Measurements from ENCODE around the gene SPTY2D1. TPM values are rescaled to one million over a fixed set of nuclear protein-coding genes. Genes with fewer than 3 reads are reported as not detected.

Gene SPTY2D1
- polyA plus RNA-seq, 1 donor (not counting 4 experiments of a cell fraction or from before 2014, with no cell fraction given) = 14.3 TPM

- Histone ChIP-seq H3K9ac (ENCODE audit: control insufficient read depth, extremely low read depth, insufficient read depth, low read length) (no peak overlapping the region), H3K4me1 (ENCODE audit: control insufficient read depth, extremely low read depth, insufficient read depth, low read length) (no peaks in the 10 kb centered on the region), H3K36me3 (ENCODE audit: control insufficient read depth in 2 of 2, extremely low read depth in 1 of 2, insufficient read depth in 2 of 2, low read length in 2 of 2) (peaks cover 8 to 15% of the 10 kb centered on the region in 2 experiments), H4K20me1 (ENCODE audit: control insufficient read depth, extremely low read depth, insufficient read depth, low read length) (no peaks in the 10 kb centered on the region), H3K27me3 (ENCODE audit: control insufficient read depth, extremely low read depth, insufficient read depth, low read length) (no peaks in the 10 kb centered on the region), H3K9me1 (ENCODE audit: control insufficient read depth, extremely low read depth, insufficient read depth, low read length) (no peaks in the 10 kb centered on the region), H3K4me3 (ENCODE audit: control insufficient read depth in 2 of 3, extremely low read depth in 1 of 3, insufficient read depth in 2 of 3, low read depth in 1 of 3, low read length in 3 of 3) (no peak overlapping the region), H3K79me2 (ENCODE audit: control insufficient read depth, insufficient read depth, low read length) (no peaks in the 10 kb centered on the region), H3K27ac (ENCODE audit: control insufficient read depth, insufficient read depth, low read length) (no peak overlapping the region), H3K4me2 (ENCODE audit: control insufficient read depth, extremely low read depth, insufficient read depth, low read depth, low read length) (no peak overlapping the region), H2AFZ (ENCODE audit: control insufficient read depth, low read length) (no peak overlapping the region), H3K9me3 (ENCODE audit: control insufficient read depth, low read depth, low read length) (no peaks in the 10 kb centered on the region)
- DNase-seq (ENCODE audit: low read depth, low spot score) (no peak), FAIRE-seq (no peak)
- dilution Hi-C loops (cut with MboI; ENCODE audit: extremely low pct_ligation_motif_present, low sequenced_read_pairs) = no loop called here
- TF ChIP-seq CTCF (optimal IDR thresholded peaks at IDR 0.05 in 1 of 3, IDR thresholded peaks at IDR 0.05 in 1 of 3, conservative IDR thresholded peaks at IDR 0.05 in 1 of 3; ENCODE audit: extremely low read depth in 1 of 3, insufficient read depth in 2 of 3, low read length in 3 of 3) (no peak), EZH2 (IDR thresholded peaks at IDR 0.05; ENCODE audit: low read length) (no peak)
Measured at GRCh38 chr11:18608376-18608775, 25.8 kb downstream of the SPTY2D1 start.

GRCh38 chr11:18600915-18601569, 33.1 kb downstream of the SPTY2D1 start:
- H3K27ac ChIP-seq (ENCODE audit: control insufficient read depth, insufficient read depth, low read length) = no peak overlapping the region
- no peak overlapping the region for H3K9ac ChIP-seq (ENCODE audit: control insufficient read depth, extremely low read depth, insufficient read depth, low read length)
- no peaks in the 10 kb centered on the region for H3K79me2 ChIP-seq (ENCODE audit: control insufficient read depth, insufficient read depth, low read length)
- TF ChIP-seq EZH2 (IDR thresholded peaks at IDR 0.05; ENCODE audit: low read length) = no peak
- TF ChIP-seq CTCF (optimal IDR thresholded peaks at IDR 0.05 in 1 of 3, IDR thresholded peaks at IDR 0.05 in 1 of 3, conservative IDR thresholded peaks at IDR 0.05 in 1 of 3; ENCODE audit: extremely low read depth in 1 of 3, insufficient read depth in 2 of 3, low read length in 3 of 3) = no peak
- no peak overlapping the region for H3K4me3 ChIP-seq (ENCODE audit: control insufficient read depth in 2 of 3, extremely low read depth in 1 of 3, insufficient read depth in 2 of 3, low read depth in 1 of 3, low read length in 3 of 3)
- H2AFZ ChIP-seq (ENCODE audit: control insufficient read depth, low read length) = no peak overlapping the region
- no peaks in the 10 kb centered on the region for H3K9me3 ChIP-seq (ENCODE audit: control insufficient read depth, low read depth, low read length)
- H3K4me2 ChIP-seq (ENCODE audit: control insufficient read depth, extremely low read depth, insufficient read depth, low read depth, low read length) = no peak overlapping the region
- no peaks in the 10 kb centered on the region for H4K20me1 ChIP-seq (ENCODE audit: control insufficient read depth, extremely low read depth, insufficient read depth, low read length)
- DNase-seq (ENCODE audit: low read depth, low spot score) = no peak
- dilution Hi-C loops (cut with MboI; ENCODE audit: extremely low pct_ligation_motif_present, low sequenced_read_pairs) = no loop called here
- no peaks in the 10 kb centered on the region for H3K4me1 ChIP-seq (ENCODE audit: control insufficient read depth, extremely low read depth, insufficient read depth, low read length)
- no peak for FAIRE-seq
- peaks cover 7% of the 10 kb centered on the region in 2 experiments for H3K36me3 ChIP-seq (ENCODE audit: control insufficient read depth in 2 of 2, extremely low read depth in 1 of 2, insufficient read depth in 2 of 2, low read length in 2 of 2)
- no peaks in the 10 kb centered on the region for H3K27me3 ChIP-seq (ENCODE audit: control insufficient read depth, extremely low read depth, insufficient read depth, low read length)
- no peaks in the 10 kb centered on the region for H3K9me1 ChIP-seq (ENCODE audit: control insufficient read depth, extremely low read depth, insufficient read depth, low read length)

Data from keratinocyte (primary cell).